HUES64 (cell line): ENCODE data around the gene ENPP7.

Experiments
- H3K27ac ChIP-seq: 2 replicates; pipeline ENCODE4 v1.7.0; 2013; ENCODE audit warnings: low read depth, low read length, inconsistent platforms
- H3K27me3 ChIP-seq: 2 replicates; pipeline ENCODE4 v1.6.1; 2013; ENCODE audit warnings: mild to moderate bottlenecking, low read length; ENCODE audit not compliant: insufficient read depth
- H3K36me3 ChIP-seq: 2 replicates; pipeline ENCODE4 v1.6.1; 2013; ENCODE audit warnings: mild to moderate bottlenecking, low read length; ENCODE audit not compliant: insufficient read depth
- H3K4me1 ChIP-seq: 2 replicates; pipeline ENCODE4 v1.6.1; 2013; ENCODE audit warnings: mild to moderate bottlenecking, low read length, moderate library complexity; ENCODE audit not compliant: insufficient read depth
- H3K4me3 ChIP-seq: 2 replicates; pipeline ENCODE4 v1.5.1; 2013; ENCODE audit warnings: mild to moderate bottlenecking, low read length, moderate library complexity
- H3K9ac ChIP-seq: 2 replicates; pipeline ENCODE4 v1.6.1; 2013; ENCODE audit warnings: mild to moderate bottlenecking, low read depth, low read length
- H3K9me3 ChIP-seq: 2 replicates; pipeline ENCODE4 v1.6.1; 2013; ENCODE audit warnings: low read depth, low read length; ENCODE audit not compliant: insufficient read depth
- WGBS: fragments of 150-250, 120-280 bp; methylation state at CpG from one replicate; pipeline ENCODE4 v1.1.7; 2013; ENCODE audit warnings: missing lambda C conversion rate; 5-methylcytosine and 5-hydroxymethylcytosine counted together

ENPP7 gene

DNA sequence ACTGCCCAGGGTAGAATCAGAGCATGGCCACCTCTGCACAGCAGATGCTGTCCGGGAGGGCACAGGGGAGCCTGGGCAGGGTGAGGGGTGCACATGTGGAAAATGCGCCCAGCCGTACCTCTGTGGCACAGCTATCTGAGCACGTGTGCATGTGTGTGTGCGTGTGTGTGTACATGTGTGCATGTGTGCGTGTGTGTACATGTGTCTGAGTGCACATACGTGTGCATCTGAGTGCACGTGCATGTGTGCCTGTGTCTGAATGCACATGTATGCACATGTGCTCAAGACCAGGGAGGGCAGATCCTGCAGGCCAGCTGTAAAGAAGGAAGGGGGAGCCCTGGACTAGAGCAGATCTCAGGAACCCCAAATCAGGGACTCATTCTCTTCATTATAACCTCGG lies 37.3 kb upstream of the ENPP7 start:
- Histone ChIP-seq H3K36me3 (no peaks in the 10 kb centered on the region), H3K4me3 (no peak overlapping the region), H3K4me1 (no peaks in the 10 kb centered on the region; the same call in 1 of the 2 replicates), H3K9me3 (no peaks in the 10 kb centered on the region), H3K27ac (no peak overlapping the region), H3K9ac (no peak overlapping the region), H3K27me3 (no peaks in the 10 kb centered on the region)
- 73% methylated on average over 9 of the region's 9 CpGs for WGBS

GRCh38 chr17:79695293-79695790 lies 35.4 kb upstream of the ENPP7 start:
- H3K4me1 ChIP-seq, result no peaks in the 10 kb centered on the region; the same call in 1 of the 2 replicates
- no peaks in the 10 kb centered on the region for H3K9me3 ChIP-seq
- H3K36me3 ChIP-seq, result no peaks in the 10 kb centered on the region
- H3K4me3 ChIP-seq, result no peak overlapping the region
- H3K9ac ChIP-seq, result no peak overlapping the region
- 84% methylated on average over 14 of the region's 14 CpGs for WGBS
- no peaks in the 10 kb centered on the region for H3K27me3 ChIP-seq
- no peak overlapping the region for H3K27ac ChIP-seq

DNA sequence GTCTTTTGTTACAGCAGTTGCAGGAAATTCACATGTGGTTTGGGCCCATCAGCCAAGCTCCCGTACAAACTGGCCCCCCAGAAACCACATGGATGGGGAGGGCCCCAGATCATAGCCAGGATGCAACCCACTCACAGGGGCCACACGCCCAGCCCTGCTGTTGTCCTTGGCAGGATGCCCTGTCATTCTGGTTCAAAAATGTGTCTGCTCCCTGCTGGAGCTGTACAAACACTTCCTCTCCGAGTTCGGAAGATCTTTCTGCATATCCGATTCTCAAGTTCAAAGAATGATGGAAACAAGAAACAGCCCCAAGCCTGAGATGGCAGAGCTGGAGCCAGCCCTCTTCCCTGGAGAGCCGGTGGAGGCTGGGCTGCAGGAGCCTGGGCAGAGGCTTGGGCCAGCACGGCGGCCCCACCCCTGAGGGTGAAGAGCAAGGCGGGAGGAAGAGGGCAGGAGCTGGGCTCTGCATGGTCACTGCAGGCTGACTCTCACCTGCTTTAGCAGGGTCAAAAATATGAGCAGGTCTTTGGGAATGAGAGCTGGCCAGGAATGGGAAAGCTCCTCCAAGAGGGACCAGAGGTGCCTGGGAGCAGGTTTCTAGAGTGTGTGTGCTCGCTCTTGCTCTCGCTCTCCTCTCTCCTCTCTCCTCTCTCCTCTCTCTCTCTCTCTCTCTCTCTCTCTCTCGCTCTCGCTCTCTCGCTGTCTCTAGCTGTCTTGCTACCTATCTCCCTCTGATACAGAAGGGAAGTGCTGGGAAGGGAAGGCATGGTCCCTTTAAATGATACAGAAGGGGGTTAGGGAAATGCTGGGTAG lies 34.7 kb upstream of the ENPP7 start:
- Histone ChIP-seq H3K36me3 (no peaks in the 10 kb centered on the region), H3K9ac (no peak overlapping the region), H3K4me1 (no peaks in the 10 kb centered on the region; the same call in 1 of the 2 replicates), H3K9me3 (no peaks in the 10 kb centered on the region), H3K4me3 (no peak overlapping the region), H3K27ac (no peak overlapping the region), H3K27me3 (no peaks in the 10 kb centered on the region)
- 79% methylated on average over 11 of the region's 14 CpGs for WGBS

DNA sequence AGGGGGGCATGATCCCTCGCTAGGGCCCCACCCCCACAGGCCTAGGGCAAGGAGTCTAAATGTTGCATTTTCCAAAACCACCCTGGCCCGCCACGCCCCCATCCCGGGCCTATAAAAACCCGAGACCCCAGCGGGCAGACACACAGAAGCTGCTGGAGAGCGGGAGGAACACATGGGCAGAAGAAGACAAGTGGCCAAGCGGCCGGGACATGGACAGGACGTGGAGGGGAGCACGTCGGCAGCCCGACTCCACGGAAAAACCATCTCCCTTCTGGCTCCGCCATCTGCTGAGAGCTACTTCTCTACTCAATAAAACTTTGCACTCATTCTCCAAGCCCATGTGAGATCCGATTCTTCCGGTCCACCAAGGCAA lies 34.1 kb upstream of the ENPP7 start:
- Histone ChIP-seq H3K4me3 (no peak overlapping the region), H3K4me1 (no peaks in the 10 kb centered on the region), H3K36me3 (no peaks in the 10 kb centered on the region), H3K9me3 (no peaks in the 10 kb centered on the region), H3K27me3 (no peaks in the 10 kb centered on the region), H3K27ac (no peak overlapping the region), H3K9ac (no peak overlapping the region)
- 81% methylated on average over 17 of the region's 17 CpGs for WGBS

- no peaks in the 10 kb centered on the region for H3K4me1 ChIP-seq
- no peaks in the 10 kb centered on the region for H3K36me3 ChIP-seq
- no peaks in the 10 kb centered on the region for H3K27me3 ChIP-seq
- 75% methylated on average over 14 of the region's 15 CpGs for whole genome bisulfite sequencing
- no peak overlapping the region for H3K4me3 ChIP-seq
- no peaks in the 10 kb centered on the region for H3K9me3 ChIP-seq
- no peak overlapping the region for H3K9ac ChIP-seq
- H3K27ac ChIP-seq, result no peak overlapping the region
Observed at GRCh38 chr17:79698146-79698846, 32.4 kb upstream of the ENPP7 start.

DNA sequence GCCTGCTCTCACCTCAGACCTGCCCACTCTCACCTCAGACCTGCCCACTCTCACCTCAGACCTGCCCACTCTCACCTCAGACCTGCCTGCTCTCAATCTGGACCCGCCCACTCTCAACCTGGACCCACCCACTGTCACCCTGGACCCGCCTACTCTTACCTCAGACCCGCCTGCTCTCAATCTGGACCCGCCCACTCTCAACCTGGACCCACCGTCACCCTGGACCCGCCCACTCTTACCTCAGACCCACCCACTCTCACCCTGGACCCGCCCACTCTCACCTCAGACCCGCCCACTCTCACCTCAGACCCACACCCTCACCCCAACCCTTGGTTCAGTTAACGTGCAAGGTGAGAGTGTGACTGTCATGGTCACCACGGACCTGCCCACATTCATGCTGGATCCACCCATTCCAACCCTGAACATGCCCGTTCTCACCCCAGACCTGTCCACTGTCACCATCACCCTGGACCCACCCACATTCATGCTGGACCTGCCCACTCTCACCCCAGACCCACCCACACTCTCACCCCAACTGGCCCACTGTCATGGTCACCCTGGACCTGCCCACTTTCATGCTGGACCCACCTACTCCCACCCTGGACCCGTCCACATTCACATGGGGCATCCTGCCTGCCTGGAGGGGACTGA lies 31.2 kb upstream of the ENPP7 start:
- Histone ChIP-seq H3K27me3 (no peaks in the 10 kb centered on the region), H3K4me3 (no peak overlapping the region), H3K9me3 (no peaks in the 10 kb centered on the region), H3K27ac (no peak overlapping the region), H3K9ac (no peak overlapping the region), H3K4me1 (no peaks in the 10 kb centered on the region), H3K36me3 (no peaks in the 10 kb centered on the region)
- 87% methylated on average over 12 of the region's 12 CpGs for WGBS

- Histone ChIP-seq H3K27me3 (no peaks in the 10 kb centered on the region), H3K27ac (no peak overlapping the region), H3K36me3 (no peaks in the 10 kb centered on the region), H3K9me3 (no peaks in the 10 kb centered on the region), H3K4me3 (no peak overlapping the region), H3K4me1 (no peaks in the 10 kb centered on the region), H3K9ac (no peak overlapping the region)
- 85% methylated on average over 5 of the region's 5 CpGs for WGBS
Observed at GRCh38 chr17:79700592-79700991, 30.2 kb upstream of the ENPP7 start.

GRCh38 chr17:79702034-79702433 lies 28.7 kb upstream of the ENPP7 start:
- Histone ChIP-seq H3K4me3 (no peak overlapping the region), H3K4me1 (no peaks in the 10 kb centered on the region), H3K9me3 (no peaks in the 10 kb centered on the region), H3K36me3 (no peaks in the 10 kb centered on the region), H3K9ac (no peak overlapping the region), H3K27ac (no peak overlapping the region), H3K27me3 (no peaks in the 10 kb centered on the region)
- WGBS, result 77% methylated on average over 13 of the region's 13 CpGs

DNA sequence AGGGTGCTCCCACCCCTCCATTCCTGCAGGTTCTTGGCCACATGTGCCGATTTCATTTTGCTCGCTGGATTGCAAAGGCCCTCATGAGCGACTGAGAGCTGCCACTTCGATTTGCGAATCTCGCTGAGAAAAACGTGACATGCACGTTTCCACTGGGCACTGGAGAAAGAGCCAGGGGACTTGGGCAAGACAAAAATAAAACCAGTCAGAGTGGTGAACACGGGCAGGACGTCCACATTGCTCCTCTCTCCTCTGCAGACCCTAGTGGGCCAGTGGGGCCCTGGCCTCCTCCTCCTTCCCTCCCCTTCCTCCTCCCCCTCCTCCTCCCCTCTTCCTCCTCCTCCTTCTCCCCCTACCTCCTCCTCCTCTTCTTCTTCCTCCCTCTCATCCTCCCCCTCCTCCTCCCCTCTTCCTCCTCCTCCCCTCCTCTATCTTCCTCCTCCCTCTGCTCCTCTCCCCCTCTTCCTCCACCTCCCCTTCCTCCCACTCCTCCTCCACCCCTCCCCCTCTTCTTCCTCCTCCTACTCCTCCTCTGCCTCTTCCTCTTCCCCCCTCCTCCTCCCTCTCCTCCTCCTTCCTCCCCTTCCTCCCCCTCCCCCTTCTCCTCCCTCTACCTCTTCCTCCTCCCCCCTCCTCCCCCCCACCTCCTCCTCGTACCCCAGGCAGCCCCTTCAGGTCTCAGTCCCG lies 28.1 kb upstream of the ENPP7 start:
- H3K27me3 ChIP-seq, result no peaks in the 10 kb centered on the region
- no peaks in the 10 kb centered on the region for H3K4me1 ChIP-seq
- no peak overlapping the region for H3K9ac ChIP-seq
- no peaks in the 10 kb centered on the region for H3K9me3 ChIP-seq
- no peak overlapping the region for H3K4me3 ChIP-seq
- H3K36me3 ChIP-seq, result no peaks in the 10 kb centered on the region
- H3K27ac ChIP-seq, result no peak overlapping the region
- 79% methylated on average over 12 of the region's 12 CpGs for WGBS

- Histone ChIP-seq H3K4me3 (no peak overlapping the region), H3K9ac (no peak overlapping the region), H3K4me1 (no peaks in the 10 kb centered on the region), H3K27ac (no peak overlapping the region), H3K27me3 (no peaks in the 10 kb centered on the region), H3K36me3 (no peaks in the 10 kb centered on the region), H3K9me3 (no peaks in the 10 kb centered on the region)
- WGBS, result 92% methylated on average over 9 of the region's 9 CpGs
Observed at GRCh38 chr17:79704691-79705090, 26.1 kb upstream of the ENPP7 start.

DNA sequence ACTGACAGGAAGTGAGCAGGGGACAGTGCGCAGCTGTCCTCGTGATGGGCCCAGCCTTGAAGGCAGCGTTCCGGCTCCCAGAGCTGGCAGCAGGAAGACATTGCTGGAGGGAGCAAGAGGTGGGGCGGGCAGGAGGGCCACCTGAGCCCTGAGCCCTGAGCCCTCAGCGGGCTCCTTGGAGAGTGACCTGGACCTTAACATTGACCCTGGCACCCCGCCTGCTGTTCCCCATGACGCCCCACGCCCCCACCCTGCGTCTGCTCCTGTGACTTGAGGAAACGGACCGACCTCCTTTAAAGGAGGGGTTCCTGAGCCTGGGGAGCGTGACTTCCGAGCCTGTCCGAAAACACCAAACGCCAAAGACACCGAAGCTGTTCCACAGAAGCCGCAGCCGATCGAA lies 25.1 kb upstream of the ENPP7 start:
- no peaks in the 10 kb centered on the region for H3K36me3 ChIP-seq
- H3K27ac ChIP-seq, result no peak overlapping the region
- no peak overlapping the region for H3K4me3 ChIP-seq
- H3K9me3 ChIP-seq, result no peaks in the 10 kb centered on the region
- WGBS, result 92% methylated on average over 20 of the region's 20 CpGs
- H3K9ac ChIP-seq, result no peak overlapping the region
- H3K4me1 ChIP-seq, result no peaks in the 10 kb centered on the region
- no peaks in the 10 kb centered on the region for H3K27me3 ChIP-seq
